HCT116 (cell line): ENCODE data around the gene CCDC146. TPM values are rescaled to one million over a fixed set of nuclear protein-coding genes. Genes with fewer than 3 reads are reported as not detected.

ENCODE experiments used
- ATAC-seq: fragments of 200-7000 bp; cut with Tn5 transposase; 2 replicates; pipeline ENCODE4 v1.9.1; 2020; ENCODE audit warnings: mild to moderate bottlenecking, moderate library complexity
- BruUV-seq: library from RNA; stranded (reverse); fragments of 400-500 nt; replicated peaks from 2 replicates; lab custom pipeline; 2021; lab: Mats Ljungman, UMichigan
- CTCF ChIA-PET: fragments of 300-600 bp; sonication (Branson Sonifier 250); formaldehyde crosslinking; loops from one replicate; lab custom pipeline; 2021; ENCODE audit warnings: antibody characterized with exemption; lab: Charles Lee
- POLR2A ChIA-PET: fragments of 300-600, 350-600 bp; sonication (Branson Sonifier 250); formaldehyde crosslinking; loops from one replicate; lab custom pipeline; 2021; ENCODE audit warnings: antibody characterized with exemption; lab: Charles Lee
- RAD21 ChIA-PET, 2 experiments: fragments of 300-600 bp; sonication (Branson Sonifier 250); formaldehyde crosslinking; loops; one replicate each; lab custom pipeline; 2023; ENCODE audit warnings: low total read pairs in 2 of 2; ENCODE audit not compliant: uncharacterized antibody in 2 of 2, unreplicated experiment in 2 of 2, low non-redundant PET in 1 of 2; lab: Charles Lee
- DNase-seq: peaks from one replicate; pipeline ENCODE4 v3.0.0-alpha.2; 2010; ENCODE audit warnings: low read depth, low spot score
- H2AFZ ChIP-seq: fragments of 200-600 bp; shearing (Covaris generic), sonication (generic); 2 replicates; pipeline ENCODE4 v1.6.1; 2017; ENCODE audit warnings: low read depth, mixed run types, mixed read lengths, antibody characterized with exemption, low read length; ENCODE audit not compliant: poor library complexity, severe bottlenecking
- H3K27ac ChIP-seq: 2 replicates; pipeline ENCODE4 v1.5.1; 2012; ENCODE audit warnings: low read depth, low read length
- H3K27me3 ChIP-seq: fragments of 200-600 bp; sonication (generic); 2 replicates; pipeline ENCODE4 v1.6.1; 2016; ENCODE audit warnings: mixed run types, low read length, mixed read lengths; ENCODE audit not compliant: insufficient read depth
- H3K36me3 ChIP-seq, 2 experiments: fragments of 200-500 bp in 1 of 2; fragments of 200-600 bp in 1 of 2; sonication (Bioruptor generic) in 1 of 2; sonication (generic) in 1 of 2; 2 replicates each; pipeline versions ENCODE4 v1.5.1 to v1.6.1; 2014 to 2016; ENCODE audit warnings: low read length in 2 of 2, inconsistent platforms in 1 of 2, mixed read lengths in 1 of 2, mixed run types in 1 of 2; ENCODE audit not compliant: insufficient read depth in 2 of 2, control insufficient read depth in 1 of 2
- H3K4me1 ChIP-seq, 2 experiments: fragments of 200-600 bp in 1 of 2; sonication (generic) in 1 of 2; 2 replicates each; pipeline versions ENCODE4 v1.5.1 to v1.6.1; 2012 to 2017; ENCODE audit warnings: low read length in 2 of 2, inconsistent platforms in 1 of 2, mild to moderate bottlenecking in 1 of 2, mixed read lengths in 1 of 2, mixed run types in 1 of 2, moderate library complexity in 1 of 2; ENCODE audit not compliant: insufficient read depth in 2 of 2, control insufficient read depth in 1 of 2
- H3K4me2 ChIP-seq: fragments of 200-600 bp; sonication (generic); 2 replicates; pipeline ENCODE4 v1.6.1; 2017; ENCODE audit warnings: mixed run types, low read length, mixed read lengths
- H3K4me3 ChIP-seq, 2 experiments: fragments of 200-600 bp in 1 of 2; sonication (generic) in 1 of 2; replicated peaks in 1 of 2; 2 replicates each; pipeline ENCODE4 v1.5.1; 2011 to 2016; ENCODE audit warnings: low read length in 2 of 2, control low read depth in 1 of 2, low read depth in 1 of 2, mild to moderate bottlenecking in 1 of 2, mixed read lengths in 1 of 2, mixed run types in 1 of 2
- H3K79me2 ChIP-seq: fragments of 200-600 bp; sonication (generic); 2 replicates; pipeline ENCODE4 v1.6.1; 2017; ENCODE audit warnings: mild to moderate bottlenecking, mixed run types, low read length, moderate library complexity, mixed read lengths; ENCODE audit not compliant: insufficient read depth
- H3K9ac ChIP-seq: fragments of 200-600 bp; sonication (generic); 2 replicates; pipeline ENCODE4 v1.6.1; 2016; ENCODE audit warnings: low read length, mixed read lengths
- H3K9me2 ChIP-seq: fragments of 200-600 bp; sonication (generic), shearing (Covaris generic); 2 replicates; pipeline ENCODE4 v1.6.1; 2017; ENCODE audit warnings: mixed run types, mild to moderate bottlenecking, moderate library complexity; ENCODE audit not compliant: insufficient read depth
- H3K9me3 ChIP-seq, 2 experiments: fragments of 200-500 bp in 1 of 2; fragments of 200-600 bp in 1 of 2; sonication (Bioruptor generic) in 1 of 2; sonication (generic) in 1 of 2; 2 replicates each; pipeline ENCODE4 v1.6.1; 2014 to 2017; ENCODE audit warnings: low read length in 2 of 2, mixed read lengths in 2 of 2, inconsistent platforms in 1 of 2, low read depth in 1 of 2, mild to moderate bottlenecking in 1 of 2, mixed run types in 1 of 2, moderate library complexity in 1 of 2; ENCODE audit not compliant: control insufficient read depth in 1 of 2, insufficient read depth in 1 of 2
- H4K20me1 ChIP-seq: fragments of 200-600 bp; sonication (generic), shearing (Covaris generic); 2 replicates; pipeline ENCODE4 v1.6.1; 2017; ENCODE audit warnings: mixed run types, mild to moderate bottlenecking, moderate library complexity; ENCODE audit not compliant: insufficient read depth
- CBX3 ChIP-seq: IDR thresholded peaks from 2 replicates; pipeline ENCODE4 v1.6.1; 2012; ENCODE audit warnings: low read depth
- CEBPB ChIP-seq: IDR thresholded peaks from 2 replicates; pipeline ENCODE4 v1.6.1; 2012; ENCODE audit warnings: low read depth
- ELF1 ChIP-seq: IDR thresholded peaks from 2 replicates; pipeline ENCODE4 v1.6.1; 2012; ENCODE audit warnings: low read depth, borderline replicate concordance
- EZH2 ChIP-seq: fragments of 200-600 bp; sonication (generic); IDR thresholded peaks from 2 replicates; pipeline ENCODE4 v1.6.1; 2017; ENCODE audit warnings: antibody characterized with exemption, mixed run types
- EZH2phosphoT487 ChIP-seq: fragments of 200-600 bp; IDR thresholded peaks from 2 replicates; pipeline ENCODE4 v1.6.1; 2018; ENCODE audit warnings: antibody characterized with exemption, borderline replicate concordance
- FOSL1 ChIP-seq: IDR thresholded peaks from 2 replicates; pipeline ENCODE4 v1.6.1; 2012; ENCODE audit warnings: low read depth
- JUND ChIP-seq: IDR thresholded peaks from 2 replicates; pipeline ENCODE4 v1.6.1; 2012
- POLR2A ChIP-seq: IDR thresholded peaks from 2 replicates; pipeline ENCODE4 v1.7.0; 2011; ENCODE audit warnings: borderline replicate concordance; ENCODE audit not compliant: insufficient read depth, insufficient read length; ENCODE audit errors: extremely low read depth
- POLR2AphosphoS5 ChIP-seq: IDR thresholded peaks from 2 replicates; pipeline ENCODE4 v1.6.1; 2011; ENCODE audit warnings: mild to moderate bottlenecking, low read depth, low read length, moderate library complexity
- RAD21 ChIP-seq: IDR thresholded peaks from 2 replicates; pipeline ENCODE4 v1.6.1; 2012; ENCODE audit warnings: low read depth, mild to moderate bottlenecking
- SIN3A ChIP-seq: IDR thresholded peaks from 2 replicates; pipeline ENCODE4 v1.6.1; 2012; ENCODE audit warnings: low read depth
- SP1 ChIP-seq: IDR thresholded peaks from 2 replicates; pipeline ENCODE4 v1.6.1; 2012; ENCODE audit warnings: low read depth
- SRF ChIP-seq: IDR thresholded peaks from 2 replicates; pipeline ENCODE4 v1.6.1; 2012; ENCODE audit warnings: low read depth
- TCF7L2 ChIP-seq: IDR thresholded peaks from 2 replicates; pipeline ENCODE4 v1.7.0; 2011; ENCODE audit warnings: borderline replicate concordance, inconsistent platforms; ENCODE audit not compliant: insufficient read depth, insufficient read length; ENCODE audit errors: extremely low read depth
- YY1 ChIP-seq: IDR thresholded peaks from 2 replicates; pipeline ENCODE4 v1.6.1; 2011; ENCODE audit warnings: low read length, low read depth, moderate library complexity, mild to moderate bottlenecking; ENCODE audit not compliant: insufficient replicate concordance; ENCODE audit errors: extremely low read depth
- ZFX ChIP-seq: fragments of 450-650 bp; IDR thresholded peaks from 2 replicates; pipeline ENCODE4 v1.6.1; 2017
- intact Hi-C: fragments of 100-400 bp; cut with micrococcal nuclease; formaldehyde crosslinking; loops from 2 replicates; pipeline ENCODE4 v1.10.0; 2022
- total RNA-seq: library from RNA; stranded (reverse); gene quantifications from one replicate; pipeline ENCODE4 v1.2.1, GENCODE V29; 2021; ENCODE audit not compliant: unreplicated experiment
- TF ChIP-seq, protein P1 (sequence below): IDR thresholded peaks from 2 replicates; pipeline ENCODE4 v1.6.1; 2011; ENCODE audit warnings: mild to moderate bottlenecking, low read length, moderate library complexity; ENCODE audit not compliant: insufficient replicate concordance; ENCODE audit errors: extremely low read depth
- TF ChIP-seq, protein P2 (sequence below): IDR thresholded peaks from 2 replicates; pipeline ENCODE4 v1.6.1; 2012; ENCODE audit warnings: low read depth
- TF ChIP-seq, protein P3 (sequence below): IDR thresholded peaks from 2 replicates; pipeline ENCODE4 v1.6.1; 2012

The CCDC146 gene
- total RNA-seq, 1 experiment from 2014 or later, result 6.3 TPM

DNA sequence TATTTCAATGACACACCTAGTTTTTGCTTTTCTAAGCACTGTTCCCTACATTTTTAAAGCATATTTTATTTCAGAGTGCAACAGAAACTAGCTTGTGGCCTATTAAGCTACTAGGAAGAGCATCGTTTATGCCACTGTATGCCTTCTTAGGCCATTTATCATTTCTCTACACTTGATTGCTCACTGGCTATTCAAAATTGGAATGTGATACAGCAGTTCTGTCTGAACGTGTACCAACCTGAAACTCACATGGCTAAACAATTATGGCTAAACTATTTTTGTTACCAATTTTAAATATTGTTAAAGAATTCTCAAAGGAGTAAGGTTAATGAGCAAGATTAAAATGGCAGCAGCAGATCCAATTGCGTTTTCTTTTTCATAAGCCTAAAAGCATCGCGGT lies 188.6 kb downstream of the CCDC146 start:
- DNase-seq (no peak), ATAC-seq (no peak)
- no peaks in the 10 kb centered on the region for H3K36me3 ChIP-seq
- TF ChIP-seq RAD21 (no peak), YY1 (no peak), FOSL1 (no peak), EZH2 (no peak), CBX3 (no peak), CEBPB (no peak), JUND (no peak), POLR2AphosphoS5 (no peak), SP1 (no peak), POLR2A (no peak), ELF1 (no peak), ZFX (no peak), TCF7L2 (no peak), EZH2phosphoT487 (no peak), SRF (no peak), SIN3A (no peak)
- TF ChIP-seq, protein P1, sequence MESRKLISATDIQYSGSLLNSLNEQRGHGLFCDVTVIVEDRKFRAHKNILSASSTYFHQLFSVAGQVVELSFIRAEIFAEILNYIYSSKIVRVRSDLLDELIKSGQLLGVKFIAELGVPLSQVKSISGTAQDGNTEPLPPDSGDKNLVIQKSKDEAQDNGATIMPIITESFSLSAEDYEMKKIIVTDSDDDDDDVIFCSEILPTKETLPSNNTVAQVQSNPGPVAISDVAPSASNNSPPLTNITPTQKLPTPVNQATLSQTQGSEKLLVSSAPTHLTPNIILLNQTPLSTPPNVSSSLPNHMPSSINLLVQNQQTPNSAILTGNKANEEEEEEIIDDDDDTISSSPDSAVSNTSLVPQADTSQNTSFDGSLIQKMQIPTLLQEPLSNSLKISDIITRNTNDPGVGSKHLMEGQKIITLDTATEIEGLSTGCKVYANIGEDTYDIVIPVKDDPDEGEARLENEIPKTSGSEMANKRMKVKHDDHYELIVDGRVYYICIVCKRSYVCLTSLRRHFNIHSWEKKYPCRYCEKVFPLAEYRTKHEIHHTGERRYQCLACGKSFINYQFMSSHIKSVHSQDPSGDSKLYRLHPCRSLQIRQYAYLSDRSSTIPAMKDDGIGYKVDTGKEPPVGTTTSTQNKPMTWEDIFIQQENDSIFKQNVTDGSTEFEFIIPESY, result no peak
- TF ChIP-seq, protein P2, sequence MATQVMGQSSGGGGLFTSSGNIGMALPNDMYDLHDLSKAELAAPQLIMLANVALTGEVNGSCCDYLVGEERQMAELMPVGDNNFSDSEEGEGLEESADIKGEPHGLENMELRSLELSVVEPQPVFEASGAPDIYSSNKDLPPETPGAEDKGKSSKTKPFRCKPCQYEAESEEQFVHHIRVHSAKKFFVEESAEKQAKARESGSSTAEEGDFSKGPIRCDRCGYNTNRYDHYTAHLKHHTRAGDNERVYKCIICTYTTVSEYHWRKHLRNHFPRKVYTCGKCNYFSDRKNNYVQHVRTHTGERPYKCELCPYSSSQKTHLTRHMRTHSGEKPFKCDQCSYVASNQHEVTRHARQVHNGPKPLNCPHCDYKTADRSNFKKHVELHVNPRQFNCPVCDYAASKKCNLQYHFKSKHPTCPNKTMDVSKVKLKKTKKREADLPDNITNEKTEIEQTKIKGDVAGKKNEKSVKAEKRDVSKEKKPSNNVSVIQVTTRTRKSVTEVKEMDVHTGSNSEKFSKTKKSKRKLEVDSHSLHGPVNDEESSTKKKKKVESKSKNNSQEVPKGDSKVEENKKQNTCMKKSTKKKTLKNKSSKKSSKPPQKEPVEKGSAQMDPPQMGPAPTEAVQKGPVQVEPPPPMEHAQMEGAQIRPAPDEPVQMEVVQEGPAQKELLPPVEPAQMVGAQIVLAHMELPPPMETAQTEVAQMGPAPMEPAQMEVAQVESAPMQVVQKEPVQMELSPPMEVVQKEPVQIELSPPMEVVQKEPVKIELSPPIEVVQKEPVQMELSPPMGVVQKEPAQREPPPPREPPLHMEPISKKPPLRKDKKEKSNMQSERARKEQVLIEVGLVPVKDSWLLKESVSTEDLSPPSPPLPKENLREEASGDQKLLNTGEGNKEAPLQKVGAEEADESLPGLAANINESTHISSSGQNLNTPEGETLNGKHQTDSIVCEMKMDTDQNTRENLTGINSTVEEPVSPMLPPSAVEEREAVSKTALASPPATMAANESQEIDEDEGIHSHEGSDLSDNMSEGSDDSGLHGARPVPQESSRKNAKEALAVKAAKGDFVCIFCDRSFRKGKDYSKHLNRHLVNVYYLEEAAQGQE, result no peak
- TF ChIP-seq, protein P3, sequence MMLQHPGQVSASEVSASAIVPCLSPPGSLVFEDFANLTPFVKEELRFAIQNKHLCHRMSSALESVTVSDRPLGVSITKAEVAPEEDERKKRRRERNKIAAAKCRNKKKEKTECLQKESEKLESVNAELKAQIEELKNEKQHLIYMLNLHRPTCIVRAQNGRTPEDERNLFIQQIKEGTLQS, result no peak
- H3K9ac ChIP-seq, result no peak overlapping the region
- RAD21 ChIA-PET, result no interaction called here
- no peaks in the 10 kb centered on the region for H3K9me3 ChIP-seq
- H4K20me1 ChIP-seq, result no peaks in the 10 kb centered on the region
- no peaks in the 10 kb centered on the region for H3K9me2 ChIP-seq
- H2AFZ ChIP-seq, result no peak overlapping the region
- CTCF ChIA-PET, result no interaction called here
- no TSS peak for BruUV-seq
- no peaks in the 10 kb centered on the region for H3K79me2 ChIP-seq
- no peak overlapping the region for H3K4me3 ChIP-seq
- no peak overlapping the region for H3K4me2 ChIP-seq
- POLR2A ChIA-PET, result no interaction called here
- H3K27ac ChIP-seq, result no peak overlapping the region
- no peaks in the 10 kb centered on the region for H3K27me3 ChIP-seq
- intact Hi-C loops, result no loop called here
- peaks cover 3 to 29% of the 10 kb centered on the region in 2 experiments; a peak in 3 of 4 replicates for H3K4me1 ChIP-seq
